Heart left ventricle (tissue), 13 donors: ENCODE data around the gene TAPBP.

Experiments
- POLR2A ChIP-seq, 2 donors: fragments of 450-650 bp; IDR thresholded peaks; one replicate each; pipeline ENCODE4 v1.6.1; 2017; ENCODE audit warnings: antibody characterized with exemption in 2 of 2, mild to moderate bottlenecking in 2 of 2, moderate library complexity in 2 of 2
- TF ChIP-seq, protein P1 (sequence below), 12 donors: fragments of 200-600 bp; sonication (generic) in 4 of 12; IDR thresholded peaks; one replicate each; pipeline versions ENCODE4 v1.5.0 to v1.8.0; 2018 to 2022; ENCODE audit warnings: antibody characterized with exemption in 12 of 12, mild to moderate bottlenecking in 5 of 12
- donor health status: ischemic (EF 13 %, LVEDD 7.1; RV severe dilation, severe dysfunction).
- donor health status: DM: no; HTN: yes; CAD: no.
- donor health status: DM: no; HTN: no; CAD: no.
- donor health status: ischemic (EF 25% LVEDD 6.9; RV normal size, moderate dysfunction).
- donor health status: ischemic (EF 25% LVEDD 5.7; RV mildly dilated, moderate dysfunction).
- donor health status: ischemic (EF 35%, LVEDD 5.7; RV mildly dilated, moderate dysfunction).
- donor health status: nonischemic (EF 11% LVEDD 7.7; RV severe dilation, severe dysfunction).
- donor health status: DM: yes; HTN: yes; CAD: no.
- donor health status: PGD.
- donor health status: ischemic (EF 29% LVEDD 5.4; RV normal size, mild dysfunction).
- donor health status: nonischemic (EF 23%, LVEDD 6.1; RV moderate dilation, normal function).

DNA sequence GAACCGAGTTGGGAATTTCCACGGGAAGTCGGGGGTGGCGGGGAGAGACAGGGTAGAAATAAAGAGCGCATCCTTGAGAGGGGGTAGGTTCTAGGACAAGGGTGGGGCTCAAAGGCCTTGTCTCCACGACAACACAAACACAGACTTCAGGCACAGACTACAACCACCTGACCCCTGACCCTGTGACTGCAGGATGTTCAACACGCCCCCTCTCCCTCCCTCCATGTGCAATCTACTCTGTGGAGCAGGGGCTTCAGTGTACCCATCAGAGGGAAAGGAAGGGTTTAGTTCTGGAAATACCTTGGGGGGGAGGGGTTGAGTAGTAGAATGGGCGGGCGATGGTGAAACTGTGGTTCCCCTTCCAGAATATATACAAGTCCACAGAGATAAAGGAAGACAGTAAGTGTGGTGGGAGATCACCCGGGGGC, 651 bp upstream of the TAPBP start:
- TF ChIP-seq, protein P1, sequence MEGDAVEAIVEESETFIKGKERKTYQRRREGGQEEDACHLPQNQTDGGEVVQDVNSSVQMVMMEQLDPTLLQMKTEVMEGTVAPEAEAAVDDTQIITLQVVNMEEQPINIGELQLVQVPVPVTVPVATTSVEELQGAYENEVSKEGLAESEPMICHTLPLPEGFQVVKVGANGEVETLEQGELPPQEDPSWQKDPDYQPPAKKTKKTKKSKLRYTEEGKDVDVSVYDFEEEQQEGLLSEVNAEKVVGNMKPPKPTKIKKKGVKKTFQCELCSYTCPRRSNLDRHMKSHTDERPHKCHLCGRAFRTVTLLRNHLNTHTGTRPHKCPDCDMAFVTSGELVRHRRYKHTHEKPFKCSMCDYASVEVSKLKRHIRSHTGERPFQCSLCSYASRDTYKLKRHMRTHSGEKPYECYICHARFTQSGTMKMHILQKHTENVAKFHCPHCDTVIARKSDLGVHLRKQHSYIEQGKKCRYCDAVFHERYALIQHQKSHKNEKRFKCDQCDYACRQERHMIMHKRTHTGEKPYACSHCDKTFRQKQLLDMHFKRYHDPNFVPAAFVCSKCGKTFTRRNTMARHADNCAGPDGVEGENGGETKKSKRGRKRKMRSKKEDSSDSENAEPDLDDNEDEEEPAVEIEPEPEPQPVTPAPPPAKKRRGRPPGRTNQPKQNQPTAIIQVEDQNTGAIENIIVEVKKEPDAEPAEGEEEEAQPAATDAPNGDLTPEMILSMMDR (IDR thresholded peaks at IDR 0.05), result no peak
- no peak for TF ChIP-seq POLR2A (IDR thresholded peaks at IDR 0.05)
